Hepatic stellate cell (primary cell): ENCODE data around the gene GGT6.

ENCODE experiments used
- DNase-seq: peaks from one replicate; pipeline ENCODE4 v3.0.0; 2011; ENCODE audit warnings: low spot score

The GGT6 gene

GRCh38 chr17:4551796-4552525, 8.4 kb downstream of the GGT6 start:
- no peak for DNase-seq

GRCh38 chr17:4551141-4551540, 9.2 kb downstream of the GGT6 start:
- DNase-seq: no peak

- DNase-seq: no peak
Observed at GRCh38 chr17:4550534-4551039, 9.8 kb downstream of the GGT6 start.

DNA sequence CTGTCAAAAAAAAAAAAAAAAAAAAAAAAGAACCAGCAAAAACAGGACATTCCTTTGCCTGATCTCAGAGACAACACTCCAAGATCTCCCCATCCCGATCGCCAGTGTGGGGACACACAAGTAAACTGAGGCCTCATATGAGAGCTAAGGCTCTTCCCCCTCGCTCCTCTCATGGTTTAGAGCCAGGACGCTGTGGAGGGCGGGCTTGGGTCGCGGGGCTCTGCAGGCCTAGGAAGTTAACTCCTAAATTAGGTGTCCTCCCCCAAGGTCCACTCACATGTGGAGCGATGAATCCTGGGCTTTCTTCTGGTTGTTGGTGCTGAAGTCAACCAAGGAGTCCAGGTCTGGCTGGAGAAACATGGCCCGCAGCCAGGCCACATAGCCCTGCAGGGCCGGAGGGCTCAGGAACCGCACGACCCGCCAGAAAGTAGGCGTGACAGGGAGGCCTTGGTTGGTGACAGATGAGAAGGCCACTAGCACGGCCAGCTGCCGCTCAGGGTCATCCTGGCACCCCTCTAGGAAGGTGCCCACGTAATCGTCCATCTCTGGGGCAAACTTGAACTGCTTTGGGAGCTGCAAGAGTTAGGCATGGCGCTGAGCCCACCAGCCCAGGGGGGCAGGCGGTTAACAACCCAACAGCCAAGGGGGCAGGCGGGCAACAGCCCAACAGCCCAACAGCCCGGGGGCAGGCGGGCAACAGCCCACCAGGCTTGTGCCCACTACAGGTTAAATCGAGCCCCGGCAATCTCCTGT, 10.4 kb downstream of the GGT6 start:
- no peak for DNase-seq

DNA sequence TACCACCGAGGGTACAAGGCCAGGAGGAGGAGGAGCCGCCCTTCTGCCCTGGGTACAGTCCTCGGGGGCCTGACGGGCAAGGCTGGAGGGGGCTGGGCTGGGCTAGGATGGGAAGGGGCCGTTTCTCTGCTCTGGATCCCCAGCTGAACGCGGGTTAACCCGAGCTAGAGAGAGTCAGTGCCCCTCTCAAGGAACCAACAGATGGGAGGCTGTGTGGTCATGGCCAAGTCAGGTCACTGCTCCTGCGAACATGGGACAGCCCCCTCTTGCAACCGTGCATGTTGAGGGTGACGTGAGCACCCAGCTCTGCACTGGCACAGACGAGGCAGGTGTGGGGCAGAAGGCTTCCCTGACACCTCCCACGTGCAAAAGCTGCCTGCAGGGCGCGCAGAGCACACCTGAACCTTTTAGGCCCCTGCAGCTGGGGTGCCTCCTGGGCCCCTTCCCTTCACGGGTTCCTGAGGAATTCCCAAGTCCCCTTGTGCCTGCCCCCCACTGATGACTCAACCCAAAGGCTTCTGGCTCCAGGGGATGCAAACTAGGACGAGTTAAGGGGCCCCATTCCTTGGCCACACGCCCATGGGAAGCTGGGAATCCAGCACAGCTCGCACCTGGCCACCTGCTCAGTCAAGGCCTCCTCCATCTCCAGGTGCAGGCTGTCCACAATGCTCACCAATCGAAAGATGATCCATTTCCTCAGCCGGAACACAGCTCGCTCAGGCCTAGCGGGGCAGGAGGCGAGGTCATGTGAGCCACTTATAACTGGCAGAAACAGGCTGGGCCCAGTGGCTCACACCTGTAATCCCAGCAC, 11.5 kb downstream of the GGT6 start:
- DNase-seq: no peak

DNA sequence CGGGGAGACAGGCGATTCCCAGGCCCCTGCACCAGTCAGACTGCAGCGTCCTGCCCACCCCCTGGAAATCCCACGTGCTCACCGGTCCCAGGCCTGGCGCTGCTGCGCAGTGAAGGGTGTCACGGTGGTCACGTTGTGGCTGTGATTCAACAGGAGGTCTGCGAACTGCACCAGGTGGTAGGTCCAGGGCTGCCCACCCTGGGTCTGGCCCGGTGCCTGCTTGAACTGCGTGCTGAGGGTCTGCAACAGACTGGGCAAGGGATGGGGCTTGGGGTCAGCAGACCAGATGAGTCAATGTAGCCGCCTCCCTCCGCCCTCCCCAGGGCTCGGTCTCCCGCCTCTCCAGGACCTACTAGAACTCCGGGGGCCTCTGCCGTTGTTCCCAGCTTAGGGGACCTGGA, 12.3 kb downstream of the GGT6 start:
- no peak for DNase-seq

GRCh38 chr17:4547118-4547906, 13.1 kb downstream of the GGT6 start:
- DNase-seq: no peak

GRCh38 chr17:4545217-4545951, 15.0 kb downstream of the GGT6 start:
- DNase-seq: no peak

DNA sequence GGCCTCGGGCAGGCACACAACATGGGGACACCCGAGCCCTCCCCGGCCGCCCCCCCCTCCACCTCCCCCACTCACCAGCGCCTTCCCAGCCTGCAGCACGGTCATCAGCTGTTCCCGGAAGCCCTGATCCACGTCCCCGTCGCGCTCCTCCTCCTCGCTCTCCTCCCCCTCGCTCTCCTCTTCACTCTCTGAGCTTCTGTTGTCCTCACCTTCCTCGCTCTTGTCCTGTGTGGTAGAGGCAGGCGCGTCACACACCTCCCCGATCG, 15.5 kb downstream of the GGT6 start:
- no peak for DNase-seq

DNA sequence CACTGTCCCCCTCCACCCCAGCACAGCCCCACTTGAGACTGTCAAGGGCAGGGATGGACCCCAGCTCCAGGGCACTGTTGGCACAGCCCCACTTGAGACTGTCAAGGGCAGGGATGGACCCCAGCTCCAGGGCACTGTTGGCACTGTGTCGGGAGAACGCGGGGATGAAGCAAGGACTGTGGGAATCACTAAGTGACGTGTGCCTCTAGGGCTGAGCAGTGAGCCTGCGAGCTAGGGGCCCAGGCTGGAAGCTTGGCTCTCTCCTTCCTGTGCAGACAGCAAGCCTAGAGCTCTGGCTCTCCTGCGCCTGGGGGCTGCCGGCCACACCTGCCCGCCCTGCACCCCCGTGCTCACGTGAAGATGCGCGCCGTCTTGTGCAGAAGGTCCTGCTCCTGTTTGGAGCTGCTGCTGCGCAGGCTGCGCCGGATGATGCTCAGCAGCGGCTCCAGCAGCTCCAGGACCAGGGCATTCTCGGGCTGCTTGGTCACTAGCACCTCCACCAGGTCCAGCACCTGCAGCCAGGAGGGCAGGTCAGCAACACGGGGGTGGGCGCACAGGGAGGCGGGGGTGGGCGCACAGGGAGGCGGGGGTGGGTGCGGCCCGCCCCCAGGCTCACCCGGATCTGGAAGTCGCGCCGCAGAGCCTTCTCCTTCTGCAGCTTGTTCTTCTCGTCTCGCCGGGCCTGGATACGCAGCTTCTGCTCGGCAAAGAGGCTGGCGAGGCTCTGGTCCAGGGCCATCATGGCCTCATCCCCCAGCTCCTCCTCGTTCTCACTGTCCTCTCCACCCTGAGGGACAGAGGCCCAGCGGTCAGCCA, 16.0 kb downstream of the GGT6 start:
- DNase-seq: no peak

GRCh38 chr17:4543557-4544026, 16.8 kb downstream of the GGT6 start:
- no peak for DNase-seq

DNA sequence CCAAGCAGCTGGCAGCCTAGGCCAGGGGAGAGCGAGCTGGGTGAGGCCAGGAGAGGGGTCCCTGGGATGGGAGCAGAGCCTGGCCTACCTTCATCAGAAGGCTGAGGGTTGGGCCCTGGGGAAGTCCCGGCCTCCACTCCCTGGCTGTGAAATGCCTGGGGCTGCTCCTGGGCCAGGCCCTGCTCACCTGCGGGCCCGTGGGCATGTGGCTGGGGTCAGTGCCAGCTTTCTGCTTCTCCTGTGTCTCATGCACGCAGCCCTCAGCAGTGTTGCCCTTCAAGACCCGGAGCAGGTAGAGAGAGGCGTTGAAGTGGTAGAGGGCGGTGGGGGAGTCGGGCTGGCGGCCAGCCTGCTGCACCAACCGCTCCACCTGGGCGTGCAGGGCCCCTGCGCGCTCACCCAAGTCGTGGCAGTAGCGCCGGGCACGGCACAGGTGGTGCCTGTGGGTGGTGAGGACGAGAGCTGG, 17.6 kb downstream of the GGT6 start:
- no peak for DNase-seq

GRCh38 chr17:4542003-4542725, 18.2 kb downstream of the GGT6 start:
- no peak for DNase-seq

DNA sequence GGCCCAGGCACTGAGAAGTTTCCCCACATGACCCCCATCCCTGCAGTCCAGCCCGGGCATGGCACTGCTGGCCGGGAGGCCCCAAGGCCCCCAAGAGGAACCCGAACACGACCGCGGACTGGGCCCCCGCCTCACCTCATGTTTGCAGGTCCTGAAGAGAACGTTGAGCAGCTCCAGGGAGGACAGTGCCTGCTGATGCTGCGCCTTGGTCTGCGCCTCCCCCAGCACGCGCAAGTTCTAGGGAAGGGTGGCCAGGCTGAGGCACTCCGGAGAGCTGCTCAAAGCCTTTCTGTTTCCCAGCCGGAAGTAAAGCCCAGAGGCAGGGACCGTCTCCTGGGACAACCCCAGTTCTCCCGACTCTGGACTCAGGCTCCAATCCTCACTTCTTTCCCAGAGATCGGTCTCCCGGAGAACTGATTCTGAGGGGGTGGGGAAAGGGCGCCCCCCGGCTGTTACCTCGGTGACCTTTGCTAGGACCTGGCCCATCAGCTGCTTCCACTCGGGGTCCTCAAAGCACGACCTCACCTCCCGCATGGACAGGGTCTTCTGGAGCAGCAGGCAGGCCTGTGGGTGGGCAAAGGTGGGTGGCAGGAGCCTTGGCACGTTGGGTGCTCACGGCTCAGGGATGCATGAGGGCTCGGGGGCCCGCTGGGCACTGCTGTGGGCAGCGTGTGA, 18.9 kb downstream of the GGT6 start:
- DNase-seq: no peak

- DNase-seq: no peak
Observed at GRCh38 chr17:4540687-4541327, 19.6 kb downstream of the GGT6 start.

DNA sequence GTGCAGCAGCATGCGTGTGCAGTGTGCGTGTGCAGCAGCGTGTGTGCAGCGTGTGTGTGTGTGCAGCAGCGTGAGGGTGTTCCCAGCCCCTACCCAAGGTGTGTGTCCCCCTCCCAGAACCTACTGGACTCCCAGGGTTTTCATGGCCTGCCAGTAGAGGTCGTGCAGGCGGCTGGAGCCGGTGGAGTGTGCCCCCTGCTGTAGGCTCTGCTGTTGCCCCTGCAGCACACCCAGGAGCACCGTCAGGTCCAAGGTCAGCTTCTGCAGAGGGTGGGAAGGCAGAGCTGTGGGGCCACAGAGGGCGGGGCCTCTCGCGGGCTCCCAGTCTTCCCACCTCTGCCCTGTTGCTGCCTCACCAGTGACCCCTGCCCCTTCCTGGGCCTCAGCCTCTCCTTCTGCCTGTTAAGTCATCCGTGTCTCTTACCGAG, 20.1 kb downstream of the GGT6 start:
- DNase-seq: no peak

DNA sequence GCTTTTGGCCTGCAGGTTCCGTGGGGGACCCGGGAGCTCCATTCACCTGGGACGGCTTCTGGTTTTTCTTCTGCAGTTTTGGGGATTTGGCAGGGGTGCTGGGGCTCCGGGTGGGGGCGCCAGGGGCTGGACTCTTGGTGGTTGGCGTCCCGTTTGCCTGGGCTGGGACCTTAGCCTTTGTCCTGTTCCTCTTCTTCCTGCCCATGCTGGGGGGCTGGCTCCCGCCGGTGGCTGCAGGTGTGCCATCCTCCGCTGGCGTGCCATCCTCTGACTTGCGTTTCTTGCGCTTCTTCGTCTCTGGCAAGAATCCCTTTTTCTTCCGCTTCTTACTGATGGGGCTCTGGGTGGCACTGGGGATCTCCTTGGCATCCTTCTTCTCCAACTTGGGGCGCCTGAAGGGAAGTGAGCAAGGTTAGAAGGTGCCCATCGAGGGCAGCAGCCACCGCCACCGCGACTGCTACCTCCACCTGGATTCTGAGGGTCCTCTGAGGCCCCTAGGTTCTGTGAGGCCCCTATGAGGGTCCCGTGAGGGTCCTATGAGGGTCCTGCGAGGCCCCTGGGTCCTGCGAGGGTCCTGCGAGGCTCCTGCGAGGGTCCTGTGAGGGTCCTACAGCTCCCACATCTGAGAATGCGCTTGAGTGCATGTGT, 20.7 kb downstream of the GGT6 start:
- no peak for DNase-seq

GRCh38 chr17:4539025-4539424, 21.4 kb downstream of the GGT6 start:
- DNase-seq: no peak
